NB4 (cell line): ENCODE measurements around the gene XRCC1.

ENCODE experiments used
- CTCF ChIP-seq: IDR thresholded peaks from one replicate; pipeline ENCODE4 v1.5.1; 2012; ENCODE audit warnings: low read depth, low read length
- MAX ChIP-seq: IDR thresholded peaks from 2 replicates; pipeline ENCODE4 v1.6.1; 2011; ENCODE audit warnings: low read depth, low read length
- POLR2A ChIP-seq: IDR thresholded peaks from 2 replicates; pipeline ENCODE4 v1.6.1; 2011; ENCODE audit warnings: mild to moderate bottlenecking; ENCODE audit not compliant: insufficient read length; ENCODE audit errors: extremely low read depth

- TF ChIP-seq MAX (no peak), CTCF (no peak), POLR2A (no peak)
Measured at GRCh38 chr19:43596842-43597461, 21.6 kb upstream of the XRCC1 start.
